Osteoblast (primary cell): ENCODE results near the gene UBL3. TPM values are rescaled to one million over a fixed set of nuclear protein-coding genes. Genes with fewer than 3 reads are reported as not detected.

Source experiments
- DNase-seq: peaks from one replicate; pipeline ENCODE4 v3.0.0; 2011; ENCODE audit warnings: low spot score, mixed read lengths; ENCODE audit not compliant: insufficient read length; ENCODE audit errors: missing footprints
- H2AFZ ChIP-seq: 2 replicates; pipeline ENCODE4 v1.6.0; 2011; ENCODE audit warnings: mild to moderate bottlenecking, low read length
- H3K27ac ChIP-seq: 2 replicates; pipeline ENCODE4 v1.5.1; 2011; ENCODE audit warnings: mild to moderate bottlenecking, low read depth, low read length, moderate library complexity
- H3K27me3 ChIP-seq: 2 replicates; pipeline ENCODE4 v1.6.0; 2012; ENCODE audit warnings: mild to moderate bottlenecking, control low read depth, inconsistent platforms, low read length, moderate library complexity; ENCODE audit not compliant: insufficient read depth
- H3K36me3 ChIP-seq: 2 replicates; pipeline ENCODE4 v1.5.1; 2011; ENCODE audit warnings: mild to moderate bottlenecking, low read length, control low read depth, moderate library complexity; ENCODE audit not compliant: insufficient read depth
- H3K4me1 ChIP-seq: 2 replicates; pipeline ENCODE4 v1.5.1; 2011; ENCODE audit warnings: mild to moderate bottlenecking, low read length, control low read depth, moderate library complexity; ENCODE audit not compliant: insufficient read depth
- H3K4me2 ChIP-seq: 2 replicates; pipeline ENCODE4 v1.6.0; 2011; ENCODE audit warnings: mild to moderate bottlenecking, low read length; ENCODE audit not compliant: insufficient read depth
- H3K4me3 ChIP-seq: fragments of 200-600 bp; sonication (generic); 3 replicates; pipeline ENCODE4 v1.5.1; 2012; ENCODE audit warnings: mild to moderate bottlenecking, low read length, inconsistent platforms; ENCODE audit not compliant: insufficient read depth
- H3K79me2 ChIP-seq: 2 replicates; pipeline ENCODE4 v1.6.0; 2012; ENCODE audit warnings: mild to moderate bottlenecking, low read length, control low read depth, inconsistent platforms; ENCODE audit not compliant: insufficient read depth
- H3K9me3 ChIP-seq: 2 replicates; pipeline ENCODE4 v1.5.1; 2011; ENCODE audit warnings: low read depth, low read length, control low read depth
- H4K20me1 ChIP-seq: 2 replicates; pipeline ENCODE4 v1.6.0; 2012; ENCODE audit warnings: mild to moderate bottlenecking, low read length, control low read depth; ENCODE audit not compliant: insufficient read depth
- total RNA-seq: library from RNA; depleted of rRNA; stranded (reverse); fragments of >200 nt; gene quantifications from 2 replicates; pipeline ENCODE4 v1.2.3, GENCODE V29; 2012
- TF ChIP-seq, protein P1 (sequence below): IDR thresholded peaks from 2 replicates; pipeline ENCODE4 v1.5.1; 2011; ENCODE audit warnings: mild to moderate bottlenecking, low read depth, low read length, moderate library complexity; ENCODE audit errors: extremely low read depth

The UBL3 gene
- total RNA-seq, 1 donor, result 44.5 TPM

DNA sequence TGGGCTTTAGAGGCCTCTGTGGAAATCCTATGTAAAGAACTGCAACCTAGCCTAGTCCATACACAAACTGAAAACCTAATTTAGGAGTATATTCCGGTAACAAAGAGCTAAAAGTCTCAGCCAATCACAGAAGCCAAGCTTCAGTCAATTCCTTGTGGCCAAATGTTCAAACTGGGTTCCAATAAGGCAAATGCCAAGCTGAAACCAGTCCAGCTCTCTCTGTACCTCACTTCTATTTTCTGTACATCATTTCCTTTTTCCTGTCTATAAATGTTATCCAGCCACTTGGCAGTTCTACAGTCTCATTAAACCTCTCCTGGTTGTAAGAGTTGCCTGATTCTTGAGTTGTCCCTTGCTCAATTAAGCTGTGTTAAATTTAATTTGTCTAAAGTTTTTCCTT is 31.7 kb upstream of the UBL3 start:
- H2AFZ ChIP-seq, result no peak overlapping the region
- H3K4me1 ChIP-seq, result no peaks in the 10 kb centered on the region
- no peak overlapping the region for H3K4me3 ChIP-seq
- H3K36me3 ChIP-seq, result no peaks in the 10 kb centered on the region
- no peak for DNase-seq
- H3K27ac ChIP-seq, result no peak overlapping the region
- TF ChIP-seq, protein P1, sequence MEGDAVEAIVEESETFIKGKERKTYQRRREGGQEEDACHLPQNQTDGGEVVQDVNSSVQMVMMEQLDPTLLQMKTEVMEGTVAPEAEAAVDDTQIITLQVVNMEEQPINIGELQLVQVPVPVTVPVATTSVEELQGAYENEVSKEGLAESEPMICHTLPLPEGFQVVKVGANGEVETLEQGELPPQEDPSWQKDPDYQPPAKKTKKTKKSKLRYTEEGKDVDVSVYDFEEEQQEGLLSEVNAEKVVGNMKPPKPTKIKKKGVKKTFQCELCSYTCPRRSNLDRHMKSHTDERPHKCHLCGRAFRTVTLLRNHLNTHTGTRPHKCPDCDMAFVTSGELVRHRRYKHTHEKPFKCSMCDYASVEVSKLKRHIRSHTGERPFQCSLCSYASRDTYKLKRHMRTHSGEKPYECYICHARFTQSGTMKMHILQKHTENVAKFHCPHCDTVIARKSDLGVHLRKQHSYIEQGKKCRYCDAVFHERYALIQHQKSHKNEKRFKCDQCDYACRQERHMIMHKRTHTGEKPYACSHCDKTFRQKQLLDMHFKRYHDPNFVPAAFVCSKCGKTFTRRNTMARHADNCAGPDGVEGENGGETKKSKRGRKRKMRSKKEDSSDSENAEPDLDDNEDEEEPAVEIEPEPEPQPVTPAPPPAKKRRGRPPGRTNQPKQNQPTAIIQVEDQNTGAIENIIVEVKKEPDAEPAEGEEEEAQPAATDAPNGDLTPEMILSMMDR, result no peak
- no peak overlapping the region for H3K4me2 ChIP-seq
- H3K79me2 ChIP-seq, result no peaks in the 10 kb centered on the region
- H4K20me1 ChIP-seq, result no peaks in the 10 kb centered on the region
- no peaks in the 10 kb centered on the region for H3K9me3 ChIP-seq
- H3K27me3 ChIP-seq, result no peaks in the 10 kb centered on the region

DNA sequence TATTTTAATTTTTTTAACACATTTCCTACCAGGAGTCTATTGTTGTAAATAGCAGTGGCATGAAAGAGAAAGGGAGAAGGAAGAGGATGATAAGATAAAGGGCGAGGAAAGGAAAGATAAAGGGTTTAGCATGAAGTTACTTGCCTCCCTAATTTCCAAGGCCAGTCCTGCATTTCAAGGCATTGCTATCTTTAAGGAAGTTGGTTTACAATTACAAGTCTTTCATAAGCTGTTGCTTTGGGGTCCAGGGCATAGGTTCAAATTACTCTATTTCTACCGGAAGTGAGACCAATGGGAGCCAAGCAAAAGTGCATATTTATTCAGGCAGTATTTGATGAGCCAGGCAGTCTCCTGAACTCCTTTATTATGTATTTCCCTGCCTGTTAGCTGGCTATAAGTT is 27.7 kb upstream of the UBL3 start:
- no peak for DNase-seq
- TF ChIP-seq, protein P1, result no peak

DNA sequence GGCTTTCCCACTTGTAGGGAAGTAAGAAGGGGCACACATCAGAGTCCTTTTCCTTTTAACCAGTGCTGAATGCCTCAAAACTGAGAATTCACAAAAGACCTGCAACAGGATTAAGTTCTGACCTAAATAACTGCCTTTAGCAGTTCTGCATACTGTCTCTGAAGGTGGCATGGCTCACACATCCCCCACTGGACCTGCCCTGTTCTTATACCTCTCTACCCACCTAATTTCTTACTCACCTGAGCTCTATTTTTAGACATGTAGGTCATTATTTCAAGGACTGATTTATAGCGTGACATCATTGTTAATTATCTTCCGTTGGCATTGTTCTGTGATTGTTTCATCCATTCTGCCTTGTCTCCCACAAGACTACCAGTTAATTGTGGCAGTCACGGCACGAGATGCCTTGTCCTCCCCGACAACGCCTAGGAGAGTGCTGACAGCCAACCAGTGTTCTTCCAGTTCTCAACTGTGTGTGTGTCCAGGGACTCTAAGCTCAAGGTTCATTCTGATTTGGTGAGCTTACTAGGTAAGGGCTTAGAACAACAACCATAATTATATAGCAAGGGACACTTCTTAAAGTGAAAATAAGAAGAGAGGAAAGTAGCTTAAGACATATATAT is 27.1 kb upstream of the UBL3 start:
- no peak for DNase-seq
- Histone ChIP-seq H3K9me3 (no peaks in the 10 kb centered on the region), H3K27me3 (peaks cover 6% of the 10 kb centered on the region), H2AFZ (no peak overlapping the region), H3K4me2 (no peak overlapping the region), H3K4me1 (no peaks in the 10 kb centered on the region), H3K27ac (no peak overlapping the region), H3K79me2 (no peaks in the 10 kb centered on the region), H4K20me1 (no peaks in the 10 kb centered on the region), H3K4me3 (no peak overlapping the region), H3K36me3 (no peaks in the 10 kb centered on the region)
- TF ChIP-seq, protein P1, result no peak

More for the DNA sequence above, 27.7 kb upstream of the UBL3 start:
- Histone ChIP-seq H4K20me1 (no peaks in the 10 kb centered on the region), H3K27ac (no peak overlapping the region), H3K27me3 (peaks cover 6% of the 10 kb centered on the region), H3K4me1 (no peaks in the 10 kb centered on the region), H2AFZ (no peak overlapping the region), H3K79me2 (no peaks in the 10 kb centered on the region), H3K9me3 (no peaks in the 10 kb centered on the region), H3K4me2 (no peak overlapping the region), H3K36me3 (no peaks in the 10 kb centered on the region), H3K4me3 (no peak overlapping the region)

DNA sequence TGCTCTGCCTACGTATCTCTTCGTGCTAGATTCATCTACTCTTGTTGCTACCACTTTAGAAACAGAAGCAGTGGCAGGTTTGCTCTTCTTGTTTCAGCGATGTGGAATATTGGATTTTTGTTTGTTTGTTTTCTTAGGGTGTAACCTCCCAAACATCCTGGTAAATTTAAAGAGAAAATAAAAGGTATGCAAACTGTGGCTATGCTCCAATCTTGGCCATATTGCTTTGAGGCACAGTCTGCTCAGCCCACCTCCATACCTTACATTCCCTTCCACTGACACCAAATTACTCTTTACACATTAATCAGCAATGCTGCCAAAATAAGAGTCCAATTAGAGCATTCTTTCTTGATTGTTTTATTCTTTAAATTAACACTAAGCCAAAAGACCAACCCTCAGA is 25.2 kb upstream of the UBL3 start:
- Histone ChIP-seq H2AFZ (no peak overlapping the region), H3K4me2 (no peak overlapping the region)
- DNase-seq, result no peak

More for the DNA sequence above, 25.2 kb upstream of the UBL3 start:
- H4K20me1 ChIP-seq, result no peaks in the 10 kb centered on the region
- no peak overlapping the region for H3K27ac ChIP-seq
- TF ChIP-seq, protein P1, result no peak
- no peaks in the 10 kb centered on the region for H3K4me1 ChIP-seq
- H3K27me3 ChIP-seq, result peaks cover 6% of the 10 kb centered on the region
- H3K9me3 ChIP-seq, result no peaks in the 10 kb centered on the region
- H3K36me3 ChIP-seq, result no peaks in the 10 kb centered on the region
- no peaks in the 10 kb centered on the region for H3K79me2 ChIP-seq
- no peak overlapping the region for H3K4me3 ChIP-seq
